ENCODE results near the gene TAS2R20. TPM values are rescaled to one million over a fixed set of nuclear protein-coding genes. Genes with fewer than 3 reads are reported as not detected.
"Not testable (repeated sequence)": the region's sequence is repeated elsewhere in the genome, so short reads cannot be mapped to it uniquely, and the experiment has no call there.

The TAS2R20 gene
- 1.1 TPM in 2 replicates for total RNA-seq
- long read RNA-seq, result 0 reads

- no peak for DNase-seq (ENCODE audit: low read depth, low spot score)
- peaks cover 18% of the 10 kb centered on the region for H3K36me3 Mint-ChIP-seq (ENCODE audit: low read depth)
- H3K4me3 Mint-ChIP-seq, result no peak within 1 kb of the TSS
- TF ChIP-seq CTCF (conservative IDR thresholded peaks at IDR 0.05), result no peak
- H3K27me3 Mint-ChIP-seq (ENCODE audit: low read depth), result no peaks in the 10 kb centered on the region
- H3K27ac Mint-ChIP-seq (ENCODE audit: unreplicated experiment), result no peak within 1 kb of the TSS
- peaks cover 6% of the 10 kb centered on the region for H3K9me3 Mint-ChIP-seq
- no peaks in the 10 kb centered on the region for H3K4me1 Mint-ChIP-seq
These were observed at the start of gene TAS2R20 for GRCh38 chr12:10998204-10998603. Gene TAS2R20 (minus strand): TSS chr12:10998304. CDS start chr12:10997875, 429 bp downstream.

- H3K27me3 Mint-ChIP-seq (ENCODE audit: low read depth); H3K4me3 Mint-ChIP-seq; H3K4me1 Mint-ChIP-seq; H3K27ac Mint-ChIP-seq (ENCODE audit: unreplicated experiment); DNase-seq (ENCODE audit: low read depth, low spot score): not testable (repeated sequence)
- H3K9me3 Mint-ChIP-seq, result peaks cover 16% of the 10 kb centered on the region
- H3K36me3 Mint-ChIP-seq (ENCODE audit: low read depth), result peaks cover 52% of the 10 kb centered on the region
These were observed 43.3 kb upstream of the TAS2R20 start for GRCh38 chr12:11041366-11041765.

GRCh38 chr12:11040162-11040561 lies 42.1 kb upstream of the TAS2R20 start:
- no peaks in the 10 kb centered on the region for H3K27me3 Mint-ChIP-seq (ENCODE audit: low read depth)
- H3K36me3 Mint-ChIP-seq (ENCODE audit: low read depth), result peaks cover 51% of the 10 kb centered on the region
- H3K4me1 Mint-ChIP-seq, result no peaks in the 10 kb centered on the region
- TF ChIP-seq CTCF (conservative IDR thresholded peaks at IDR 0.05), result no peak
- H3K4me3 Mint-ChIP-seq, result no peak overlapping the region
- DNase-seq (ENCODE audit: low read depth, low spot score), result no peak
- peaks cover 17% of the 10 kb centered on the region for H3K9me3 Mint-ChIP-seq
- no peak overlapping the region for H3K27ac Mint-ChIP-seq (ENCODE audit: unreplicated experiment)

- Mint-ChIP-seq H3K9me3 (peaks cover 16% of the 10 kb centered on the region), H3K27me3 (ENCODE audit: low read depth) (no peaks in the 10 kb centered on the region), H3K4me1 (no peaks in the 10 kb centered on the region), H3K27ac (ENCODE audit: unreplicated experiment) (no peak overlapping the region), H3K36me3 (ENCODE audit: low read depth) (peaks cover 44% of the 10 kb centered on the region), H3K4me3 (no peak overlapping the region)
- DNase-seq (ENCODE audit: low read depth, low spot score), result no peak
- no peak for TF ChIP-seq CTCF (conservative IDR thresholded peaks at IDR 0.05)
These were observed 41.1 kb upstream of the TAS2R20 start for GRCh38 chr12:11039171-11039570.

- H3K4me3 Mint-ChIP-seq; H3K9me3 Mint-ChIP-seq; H3K4me1 Mint-ChIP-seq; H3K27ac Mint-ChIP-seq (ENCODE audit: unreplicated experiment); H3K27me3 Mint-ChIP-seq (ENCODE audit: low read depth); DNase-seq (ENCODE audit: low read depth, low spot score): not testable (repeated sequence)
- H3K36me3 Mint-ChIP-seq (ENCODE audit: low read depth), result peaks cover 36% of the 10 kb centered on the region
These were observed 35.9 kb upstream of the TAS2R20 start for GRCh38 chr12:11033959-11034358.

- TF ChIP-seq CTCF (conservative IDR thresholded peaks at IDR 0.05), result no peak
- Mint-ChIP-seq H3K36me3 (ENCODE audit: low read depth) (peaks cover 40% of the 10 kb centered on the region), H3K9me3 (peaks cover 5% of the 10 kb centered on the region), H3K27me3 (ENCODE audit: low read depth) (no peaks in the 10 kb centered on the region), H3K4me1 (no peaks in the 10 kb centered on the region), H3K4me3 (no peak within 1 kb of the TSS), H3K27ac (ENCODE audit: unreplicated experiment) (no peak within 1 kb of the TSS)
- DNase-seq (ENCODE audit: low read depth, low spot score), result no peak
These were observed 33.2 kb upstream of the TAS2R20 start, which contains the start of gene TAS2R31 for GRCh38 chr12:11031307-11031706. Gene TAS2R31 (minus strand): TSS chr12:11031407. CDS start chr12:11031335, 72 bp downstream.

GRCh38 chr12:11026118-11026517 lies 28.0 kb upstream of the TAS2R20 start:
- Mint-ChIP-seq H3K4me3 (no peak overlapping the region), H3K27me3 (ENCODE audit: low read depth) (no peaks in the 10 kb centered on the region), H3K9me3 (peaks cover 9% of the 10 kb centered on the region), H3K27ac (ENCODE audit: unreplicated experiment) (no peak overlapping the region), H3K36me3 (ENCODE audit: low read depth) (peaks cover 42% of the 10 kb centered on the region), H3K4me1 (no peaks in the 10 kb centered on the region)
- DNase-seq (ENCODE audit: low read depth, low spot score), result no peak
- no peak for TF ChIP-seq CTCF (conservative IDR thresholded peaks at IDR 0.05)

Data from neural crest cell (in vitro differentiated cells).